ENCODE measurements around the gene IRF6.

Gene IRF6

GRCh38 chr1:209747580-209748262, 58.2 kb downstream of the IRF6 start:
- WGBS = 8% methylated on average over 37 of the region's 37 CpGs
- no peak overlapping the region for H4K8ac ChIP-seq (ENCODE audit: low read length)
- H3K27ac ChIP-seq (ENCODE audit: low read length, poor library complexity, severe bottlenecking) = no peak overlapping the region
- no peak overlapping the region for H3K14ac ChIP-seq (ENCODE audit: low read length in 2 of 2)
- H3K23ac ChIP-seq (ENCODE audit: low read length in 2 of 2) = no peak overlapping the region
- peak overlapping the region; percentile 80 for H2AFZ ChIP-seq (ENCODE audit: low read depth, low read length)
- no peak overlapping the region for H2BK120ac ChIP-seq (ENCODE audit: low read depth, low read length)
- H3K36me3 ChIP-seq (ENCODE audit: control insufficient read depth in 1 of 2, insufficient read depth in 2 of 2, low read depth in 1 of 2, low read length in 2 of 2) = no peaks in the 10 kb centered on the region
- H3K18ac ChIP-seq (ENCODE audit: low read depth in 1 of 2, low read length in 2 of 2) = peak overlapping the region; percentile 8 to 77
- H2BK15ac ChIP-seq (ENCODE audit: low read depth, poor library complexity, severe bottlenecking) = no peak overlapping the region
- H3K27me3 ChIP-seq (ENCODE audit: control insufficient read depth in 1 of 2, insufficient read depth in 1 of 2, low read length in 2 of 2) = no peaks in the 10 kb centered on the region
- peak overlapping the region in 1 of 2 experiments; percentile 21 for H2BK12ac ChIP-seq (ENCODE audit: low read length in 2 of 2)
- peaks cover 16% of the 10 kb centered on the region for H3K4me1 ChIP-seq (ENCODE audit: control insufficient read depth, insufficient read depth, low read depth, low read length)
- no peak overlapping the region for H3K4ac ChIP-seq (ENCODE audit: low read depth in 1 of 2, low read length in 2 of 2)
- peak; percentile 87 for DNase-seq
- peak overlapping the region; percentile 20 for H3K4me2 ChIP-seq (ENCODE audit: low read length, poor library complexity, severe bottlenecking)
- no peak overlapping the region for H4K91ac ChIP-seq (ENCODE audit: low read length)
- no peaks in the 10 kb centered on the region for H3K79me1 ChIP-seq (replicated peaks; ENCODE audit: low read length, poor library complexity, severe bottlenecking)
- H3K4me3 ChIP-seq (ENCODE audit: insufficient read depth in 1 of 2, low read depth in 1 of 2, low read length in 2 of 2) = peak overlapping the region; percentile 40 to 52
- no peak overlapping the region for H2BK5ac ChIP-seq (ENCODE audit: low read depth, low read length, poor library complexity, severe bottlenecking)
- H2AK5ac ChIP-seq (ENCODE audit: low read length, severe bottlenecking) = no peak overlapping the region
- peak overlapping the region; percentile 67 for H3K9ac ChIP-seq (ENCODE audit: low read length)
- no peaks in the 10 kb centered on the region for H3K9me3 ChIP-seq (ENCODE audit: control insufficient read depth, low read length)

- no peak overlapping the region for H2BK12ac ChIP-seq (ENCODE audit: low read length in 2 of 2)
- H3K36me3 ChIP-seq (ENCODE audit: control insufficient read depth in 1 of 2, insufficient read depth in 2 of 2, low read depth in 1 of 2, low read length in 2 of 2) = no peaks in the 10 kb centered on the region
- 98% methylated on average over 2 of the region's 4 CpGs for WGBS
- no peak overlapping the region for H2AFZ ChIP-seq (ENCODE audit: low read depth, low read length)
- H3K9ac ChIP-seq (ENCODE audit: low read length) = no peak overlapping the region
- no peak overlapping the region for H4K91ac ChIP-seq (ENCODE audit: low read length)
- no peak overlapping the region for H2AK5ac ChIP-seq (ENCODE audit: low read length, severe bottlenecking)
- DNase-seq = no peak
- H3K4me1 ChIP-seq (ENCODE audit: control insufficient read depth, insufficient read depth, low read depth, low read length) = peaks cover 18% of the 10 kb centered on the region
- no peak overlapping the region for H3K4me2 ChIP-seq (ENCODE audit: low read length, poor library complexity, severe bottlenecking)
- H2BK5ac ChIP-seq (ENCODE audit: low read depth, low read length, poor library complexity, severe bottlenecking) = no peak overlapping the region
- no peaks in the 10 kb centered on the region for H3K27me3 ChIP-seq (ENCODE audit: control insufficient read depth in 1 of 2, insufficient read depth in 1 of 2, low read length in 2 of 2)
- H3K9me3 ChIP-seq (ENCODE audit: control insufficient read depth, low read length) = no peaks in the 10 kb centered on the region
- H3K14ac ChIP-seq (ENCODE audit: low read length in 2 of 2) = no peak overlapping the region
- no peak overlapping the region for H4K8ac ChIP-seq (ENCODE audit: low read length)
- no peak overlapping the region for H3K4ac ChIP-seq (ENCODE audit: low read depth in 1 of 2, low read length in 2 of 2)
- H2BK120ac ChIP-seq (ENCODE audit: low read depth, low read length) = no peak overlapping the region
- no peak overlapping the region for H3K4me3 ChIP-seq (ENCODE audit: insufficient read depth in 1 of 2, low read depth in 1 of 2, low read length in 2 of 2)
- H2BK15ac ChIP-seq (ENCODE audit: low read depth, poor library complexity, severe bottlenecking) = no peak overlapping the region
- no peak overlapping the region for H3K27ac ChIP-seq (ENCODE audit: low read length, poor library complexity, severe bottlenecking)
- no peak overlapping the region for H3K18ac ChIP-seq (ENCODE audit: low read depth in 1 of 2, low read length in 2 of 2)
- H3K79me1 ChIP-seq (replicated peaks; ENCODE audit: low read length, poor library complexity, severe bottlenecking) = no peaks in the 10 kb centered on the region
- H3K23ac ChIP-seq (ENCODE audit: low read length in 2 of 2) = no peak overlapping the region
These were observed 59.3 kb downstream of the IRF6 start for GRCh38 chr1:209746451-209747165.

- Histone ChIP-seq H4K8ac (ENCODE audit: low read length) (no peak overlapping the region), H2BK5ac (ENCODE audit: low read depth, low read length, poor library complexity, severe bottlenecking) (no peak overlapping the region), H3K4ac (ENCODE audit: low read depth in 1 of 2, low read length in 2 of 2) (no peak overlapping the region), H2BK12ac (ENCODE audit: low read length in 2 of 2) (no peak overlapping the region), H4K91ac (ENCODE audit: low read length) (no peak overlapping the region), H2BK15ac (ENCODE audit: low read depth, poor library complexity, severe bottlenecking) (no peak overlapping the region), H2BK120ac (ENCODE audit: low read depth, low read length) (no peak overlapping the region), H3K36me3 (ENCODE audit: control insufficient read depth in 1 of 2, insufficient read depth in 2 of 2, low read depth in 1 of 2, low read length in 2 of 2) (no peaks in the 10 kb centered on the region), H3K9me3 (ENCODE audit: control insufficient read depth, low read length) (no peaks in the 10 kb centered on the region), H3K14ac (ENCODE audit: low read length in 2 of 2) (no peak overlapping the region), H3K18ac (ENCODE audit: low read depth in 1 of 2, low read length in 2 of 2) (no peak overlapping the region), H3K23ac (ENCODE audit: low read length in 2 of 2) (no peak overlapping the region), H3K27me3 (ENCODE audit: control insufficient read depth in 1 of 2, insufficient read depth in 1 of 2, low read length in 2 of 2) (no peaks in the 10 kb centered on the region), H3K79me1 (replicated peaks; ENCODE audit: low read length, poor library complexity, severe bottlenecking) (no peaks in the 10 kb centered on the region), H2AK5ac (ENCODE audit: low read length, severe bottlenecking) (no peak overlapping the region), H2AFZ (ENCODE audit: low read depth, low read length) (no peak overlapping the region), H3K4me3 (ENCODE audit: insufficient read depth in 1 of 2, low read depth in 1 of 2, low read length in 2 of 2) (peak overlapping the region in 1 of 2 experiments; percentile 70), H3K27ac (ENCODE audit: low read length, poor library complexity, severe bottlenecking) (no peak overlapping the region), H3K9ac (ENCODE audit: low read length) (peak overlapping the region; percentile 88), H3K4me1 (ENCODE audit: control insufficient read depth, insufficient read depth, low read depth, low read length) (peaks cover 15% of the 10 kb centered on the region), H3K4me2 (ENCODE audit: low read length, poor library complexity, severe bottlenecking) (no peak overlapping the region)
- WGBS = 82% methylated on average over 2 of the region's 2 CpGs
- no peak for DNase-seq
These were observed 62.8 kb downstream of the IRF6 start for GRCh38 chr1:209743145-209743482.

- WGBS = 66% methylated on average over 8 of the region's 8 CpGs
- Histone ChIP-seq H3K4me1 (ENCODE audit: control insufficient read depth, insufficient read depth, low read depth, low read length) (peaks cover 9% of the 10 kb centered on the region), H2BK5ac (ENCODE audit: low read depth, low read length, poor library complexity, severe bottlenecking) (no peak overlapping the region)
These were observed 63.4 kb downstream of the IRF6 start for GRCh38 chr1:209742409-209743144.

More at GRCh38 chr1:209742409-209743144, 63.4 kb downstream of the IRF6 start:
- H2BK120ac ChIP-seq (ENCODE audit: low read depth, low read length) = no peak overlapping the region
- H3K4me3 ChIP-seq (ENCODE audit: insufficient read depth in 1 of 2, low read depth in 1 of 2, low read length in 2 of 2) = peak overlapping the region in 1 of 2 experiments; percentile 70
- H3K36me3 ChIP-seq (ENCODE audit: control insufficient read depth in 1 of 2, insufficient read depth in 2 of 2, low read depth in 1 of 2, low read length in 2 of 2) = no peaks in the 10 kb centered on the region
- no peak overlapping the region for H2AK5ac ChIP-seq (ENCODE audit: low read length, severe bottlenecking)
- no peak overlapping the region for H2AFZ ChIP-seq (ENCODE audit: low read depth, low read length)
- no peak overlapping the region for H4K8ac ChIP-seq (ENCODE audit: low read length)
- H3K4me2 ChIP-seq (ENCODE audit: low read length, poor library complexity, severe bottlenecking) = peak overlapping the region; percentile 51
- H3K4ac ChIP-seq (ENCODE audit: low read depth in 1 of 2, low read length in 2 of 2) = no peak overlapping the region
- no peak overlapping the region for H3K23ac ChIP-seq (ENCODE audit: low read length in 2 of 2)
- DNase-seq = peak; percentile 53
- H3K9me3 ChIP-seq (ENCODE audit: control insufficient read depth, low read length) = no peaks in the 10 kb centered on the region
- H2BK15ac ChIP-seq (ENCODE audit: low read depth, poor library complexity, severe bottlenecking) = no peak overlapping the region
- no peaks in the 10 kb centered on the region for H3K27me3 ChIP-seq (ENCODE audit: control insufficient read depth in 1 of 2, insufficient read depth in 1 of 2, low read length in 2 of 2)
- no peak overlapping the region for H3K27ac ChIP-seq (ENCODE audit: low read length, poor library complexity, severe bottlenecking)
- no peak overlapping the region for H3K14ac ChIP-seq (ENCODE audit: low read length in 2 of 2)
- no peak overlapping the region for H3K18ac ChIP-seq (ENCODE audit: low read depth in 1 of 2, low read length in 2 of 2)
- H2BK12ac ChIP-seq (ENCODE audit: low read length in 2 of 2) = no peak overlapping the region
- H3K79me1 ChIP-seq (replicated peaks; ENCODE audit: low read length, poor library complexity, severe bottlenecking) = no peaks in the 10 kb centered on the region
- peak overlapping the region; percentile 88 for H3K9ac ChIP-seq (ENCODE audit: low read length)
- no peak overlapping the region for H4K91ac ChIP-seq (ENCODE audit: low read length)

All from mesenchymal stem cell (in vitro differentiated cells and primary cell).